ENCODE results near the gene PRPF40A.

PRPF40A gene

DNA sequence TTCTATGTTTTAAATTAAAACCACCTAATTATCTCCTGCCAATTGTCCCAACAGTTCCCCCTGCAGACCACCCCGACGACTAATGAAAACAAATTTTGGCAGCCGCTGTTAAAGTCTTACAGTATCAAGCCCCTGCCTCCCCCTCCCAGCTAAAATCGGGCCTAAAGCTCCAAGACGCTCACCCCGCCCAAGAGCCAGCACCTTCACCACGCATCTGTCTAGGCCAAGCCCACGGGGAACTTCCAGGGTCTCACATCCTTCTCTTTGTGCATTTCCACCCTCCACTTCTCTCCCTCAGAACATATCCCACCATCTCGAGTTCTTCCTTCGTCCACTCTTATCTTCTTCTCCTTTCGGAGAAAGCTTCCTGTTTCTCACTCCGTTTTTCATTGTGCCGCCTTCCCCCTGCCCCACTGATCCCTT lies 445 bp downstream of the PRPF40A start:
- Histone ChIP-seq H3K9me3 (ENCODE audit: severe bottlenecking) (no peaks in the 10 kb centered on the region), H3K4me3 (ENCODE audit: severe bottlenecking) (peak overlapping the region; percentile 80), H3K27me3 (ENCODE audit: insufficient read depth, poor library complexity, severe bottlenecking) (no peaks in the 10 kb centered on the region), H3K27ac (ENCODE audit: poor library complexity, severe bottlenecking) (peak overlapping the region; percentile 84), H3K4me1 (ENCODE audit: insufficient read depth, poor library complexity, severe bottlenecking) (peaks cover 10% of the 10 kb centered on the region), H3K36me3 (ENCODE audit: low read depth) (peaks cover 48% of the 10 kb centered on the region)
- DNase-seq (ENCODE audit: low spot score) = no peak
- ATAC-seq (ENCODE audit: low read depth) = peak; percentile 2; the same call in 1 of the 3 replicates
- TF ChIP-seq, protein P1, sequence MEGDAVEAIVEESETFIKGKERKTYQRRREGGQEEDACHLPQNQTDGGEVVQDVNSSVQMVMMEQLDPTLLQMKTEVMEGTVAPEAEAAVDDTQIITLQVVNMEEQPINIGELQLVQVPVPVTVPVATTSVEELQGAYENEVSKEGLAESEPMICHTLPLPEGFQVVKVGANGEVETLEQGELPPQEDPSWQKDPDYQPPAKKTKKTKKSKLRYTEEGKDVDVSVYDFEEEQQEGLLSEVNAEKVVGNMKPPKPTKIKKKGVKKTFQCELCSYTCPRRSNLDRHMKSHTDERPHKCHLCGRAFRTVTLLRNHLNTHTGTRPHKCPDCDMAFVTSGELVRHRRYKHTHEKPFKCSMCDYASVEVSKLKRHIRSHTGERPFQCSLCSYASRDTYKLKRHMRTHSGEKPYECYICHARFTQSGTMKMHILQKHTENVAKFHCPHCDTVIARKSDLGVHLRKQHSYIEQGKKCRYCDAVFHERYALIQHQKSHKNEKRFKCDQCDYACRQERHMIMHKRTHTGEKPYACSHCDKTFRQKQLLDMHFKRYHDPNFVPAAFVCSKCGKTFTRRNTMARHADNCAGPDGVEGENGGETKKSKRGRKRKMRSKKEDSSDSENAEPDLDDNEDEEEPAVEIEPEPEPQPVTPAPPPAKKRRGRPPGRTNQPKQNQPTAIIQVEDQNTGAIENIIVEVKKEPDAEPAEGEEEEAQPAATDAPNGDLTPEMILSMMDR (IDR thresholded peaks at IDR 0.05; ENCODE audit: poor library complexity, severe bottlenecking) = no peak

DNA sequence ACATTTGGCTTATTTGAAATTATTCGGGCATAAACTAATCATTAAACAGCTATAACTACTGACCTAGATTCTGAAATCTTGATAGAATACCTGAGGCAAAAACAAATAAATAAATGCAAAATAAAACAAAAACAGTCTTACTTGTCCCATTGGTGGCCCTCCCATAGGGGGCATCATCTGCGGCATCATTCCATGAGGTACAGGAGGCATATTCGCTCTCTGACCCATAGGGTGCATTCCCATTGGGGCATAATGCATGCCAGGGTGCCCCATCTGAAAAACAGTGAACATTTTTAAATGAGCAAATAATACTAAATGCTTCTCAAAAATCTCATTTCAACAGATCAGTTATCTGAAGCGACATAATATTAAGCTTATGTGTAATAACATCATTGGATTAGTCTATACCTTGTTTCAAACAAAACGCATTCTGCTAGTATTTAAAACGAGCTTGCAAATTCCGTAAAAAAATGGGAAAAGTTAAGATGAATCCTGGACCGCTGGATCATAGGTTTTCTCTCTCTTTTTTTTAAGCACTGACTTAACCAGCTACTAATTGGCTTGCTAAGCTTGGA lies 1.3 kb downstream of the PRPF40A start:
- DNase-seq (ENCODE audit: low spot score) (no peak), ATAC-seq (ENCODE audit: low read depth) (no peak)
- no peaks in the 10 kb centered on the region for H3K27me3 ChIP-seq (ENCODE audit: insufficient read depth, poor library complexity, severe bottlenecking)
- H3K4me3 ChIP-seq (ENCODE audit: severe bottlenecking) = peak overlapping the region; percentile 80
- peak overlapping the region; percentile 84 for H3K27ac ChIP-seq (ENCODE audit: poor library complexity, severe bottlenecking)
- no peaks in the 10 kb centered on the region for H3K9me3 ChIP-seq (ENCODE audit: severe bottlenecking)
- TF ChIP-seq, protein P1 (IDR thresholded peaks at IDR 0.05; ENCODE audit: poor library complexity, severe bottlenecking) = peak; percentile 72
- peaks cover 10% of the 10 kb centered on the region for H3K4me1 ChIP-seq (ENCODE audit: insufficient read depth, poor library complexity, severe bottlenecking)
- peaks cover 51% of the 10 kb centered on the region for H3K36me3 ChIP-seq (ENCODE audit: low read depth)

DNA sequence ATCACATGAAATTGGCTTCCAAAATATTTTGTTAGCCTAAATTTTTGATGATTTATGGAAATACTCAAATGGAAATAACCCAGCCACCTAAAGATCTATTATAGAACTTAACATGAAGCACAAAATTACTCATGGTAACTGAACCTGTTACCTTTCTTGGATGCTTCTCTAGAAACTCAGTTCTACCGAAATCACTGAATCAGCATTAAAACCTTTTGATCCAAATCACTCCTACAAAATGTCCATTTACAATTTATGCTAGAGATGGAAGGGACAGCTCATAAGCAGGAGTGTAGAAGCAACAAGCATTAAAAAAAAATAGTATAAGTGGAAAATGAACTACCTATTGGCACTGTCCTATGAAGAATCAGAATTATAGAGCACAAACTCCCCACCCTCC lies 2.1 kb downstream of the PRPF40A start:
- H3K4me3 ChIP-seq (ENCODE audit: severe bottlenecking) = no peak overlapping the region
- TF ChIP-seq, protein P1 (IDR thresholded peaks at IDR 0.05; ENCODE audit: poor library complexity, severe bottlenecking) = no peak
- H3K4me1 ChIP-seq (ENCODE audit: insufficient read depth, poor library complexity, severe bottlenecking) = peaks cover 10% of the 10 kb centered on the region
- H3K9me3 ChIP-seq (ENCODE audit: severe bottlenecking) = no peaks in the 10 kb centered on the region
- ATAC-seq (ENCODE audit: low read depth) (no peak), DNase-seq (ENCODE audit: low spot score) (no peak)
- H3K27ac ChIP-seq (ENCODE audit: poor library complexity, severe bottlenecking) = no peak overlapping the region
- H3K27me3 ChIP-seq (ENCODE audit: insufficient read depth, poor library complexity, severe bottlenecking) = no peaks in the 10 kb centered on the region
- peaks cover 59% of the 10 kb centered on the region for H3K36me3 ChIP-seq (ENCODE audit: low read depth)

DNA sequence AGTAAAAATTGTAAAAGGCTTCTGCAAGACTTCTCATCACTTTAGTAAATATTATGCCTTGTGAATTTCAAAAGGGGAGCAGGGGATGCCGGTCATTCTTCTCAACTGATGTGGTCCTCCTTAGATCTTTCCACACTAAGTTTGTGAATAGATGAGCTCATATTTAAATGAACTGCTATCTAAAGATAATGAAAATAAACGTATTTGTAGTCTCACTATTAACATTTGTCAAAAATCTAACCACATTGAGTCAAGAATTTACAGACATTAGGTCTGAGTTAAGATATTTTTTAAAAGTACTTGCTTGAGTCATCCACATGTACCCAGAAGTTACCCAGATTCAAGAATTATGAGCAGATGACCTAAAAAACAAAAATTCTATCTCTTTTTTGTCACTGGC lies 6.5 kb downstream of the PRPF40A start:
- peaks cover 8% of the 10 kb centered on the region for H3K4me1 ChIP-seq (ENCODE audit: insufficient read depth, poor library complexity, severe bottlenecking)
- ATAC-seq (ENCODE audit: low read depth) (no peak), DNase-seq (ENCODE audit: low spot score) (no peak)
- no peaks in the 10 kb centered on the region for H3K27me3 ChIP-seq (ENCODE audit: insufficient read depth, poor library complexity, severe bottlenecking)
- H3K9me3 ChIP-seq (ENCODE audit: severe bottlenecking) = peaks cover 3% of the 10 kb centered on the region
- no peak overlapping the region for H3K27ac ChIP-seq (ENCODE audit: poor library complexity, severe bottlenecking)
- no peak overlapping the region for H3K4me3 ChIP-seq (ENCODE audit: severe bottlenecking)
- TF ChIP-seq, protein P1 (IDR thresholded peaks at IDR 0.05; ENCODE audit: poor library complexity, severe bottlenecking) = no peak
- peaks cover 97% of the 10 kb centered on the region for H3K36me3 ChIP-seq (ENCODE audit: low read depth)

DNA sequence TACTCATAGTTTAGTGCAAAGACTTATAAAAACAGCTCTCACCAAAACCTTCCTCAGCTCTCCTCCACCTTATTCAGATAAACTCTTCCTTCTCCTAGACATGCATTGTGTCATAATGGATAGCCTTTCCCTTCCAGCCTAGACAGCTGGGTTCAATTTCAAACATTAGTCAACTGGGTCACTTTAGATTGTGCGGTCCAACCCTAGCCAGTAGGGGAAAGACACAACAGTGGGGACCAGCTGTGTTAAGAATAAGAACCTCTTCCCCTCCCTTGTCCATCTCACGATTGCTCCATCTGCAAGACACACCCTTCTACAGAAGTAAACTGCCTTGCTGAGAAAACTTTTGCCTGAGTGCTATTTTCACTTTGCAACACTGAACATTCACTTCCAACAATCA lies 8.5 kb downstream of the PRPF40A start:
- Histone ChIP-seq H3K4me3 (ENCODE audit: severe bottlenecking) (no peak overlapping the region), H3K4me1 (ENCODE audit: insufficient read depth, poor library complexity, severe bottlenecking) (no peaks in the 10 kb centered on the region), H3K36me3 (ENCODE audit: low read depth) (peaks cover 80% of the 10 kb centered on the region), H3K9me3 (ENCODE audit: severe bottlenecking) (peaks cover 3% of the 10 kb centered on the region), H3K27me3 (ENCODE audit: insufficient read depth, poor library complexity, severe bottlenecking) (no peaks in the 10 kb centered on the region), H3K27ac (ENCODE audit: poor library complexity, severe bottlenecking) (no peak overlapping the region)
- TF ChIP-seq, protein P1 (IDR thresholded peaks at IDR 0.05; ENCODE audit: poor library complexity, severe bottlenecking) = no peak
- no peak for ATAC-seq (ENCODE audit: low read depth)
- no peak for DNase-seq (ENCODE audit: low spot score)
